Sigmoid colon (tissue), 4 donors: Measurements from ENCODE around the gene EMX2.

Experiments
- EP300 ChIP-seq, 4 donors: sonication (generic); formaldehyde crosslinking; IDR thresholded peaks; one replicate each; pipeline ENCODE4 v1.6.1; 2017; ENCODE audit warnings: antibody characterized with exemption in 4 of 4
- POLR2AphosphoS5 ChIP-seq, 4 donors: sonication (generic); formaldehyde crosslinking; IDR thresholded peaks; one replicate each; pipeline ENCODE4 v1.6.1; 2017; ENCODE audit warnings: antibody characterized with exemption in 4 of 4
- TF ChIP-seq, protein P1 (sequence below), 4 experiments: fragments of 450-650 bp in 3 of 4; fragments of 200-600 bp in 1 of 4; IDR thresholded peaks; one replicate each; pipeline ENCODE4 v1.5.1; 2016 to 2019; ENCODE audit warnings: antibody characterized with exemption in 4 of 4, mild to moderate bottlenecking in 3 of 4, moderate library complexity in 2 of 4

DNA sequence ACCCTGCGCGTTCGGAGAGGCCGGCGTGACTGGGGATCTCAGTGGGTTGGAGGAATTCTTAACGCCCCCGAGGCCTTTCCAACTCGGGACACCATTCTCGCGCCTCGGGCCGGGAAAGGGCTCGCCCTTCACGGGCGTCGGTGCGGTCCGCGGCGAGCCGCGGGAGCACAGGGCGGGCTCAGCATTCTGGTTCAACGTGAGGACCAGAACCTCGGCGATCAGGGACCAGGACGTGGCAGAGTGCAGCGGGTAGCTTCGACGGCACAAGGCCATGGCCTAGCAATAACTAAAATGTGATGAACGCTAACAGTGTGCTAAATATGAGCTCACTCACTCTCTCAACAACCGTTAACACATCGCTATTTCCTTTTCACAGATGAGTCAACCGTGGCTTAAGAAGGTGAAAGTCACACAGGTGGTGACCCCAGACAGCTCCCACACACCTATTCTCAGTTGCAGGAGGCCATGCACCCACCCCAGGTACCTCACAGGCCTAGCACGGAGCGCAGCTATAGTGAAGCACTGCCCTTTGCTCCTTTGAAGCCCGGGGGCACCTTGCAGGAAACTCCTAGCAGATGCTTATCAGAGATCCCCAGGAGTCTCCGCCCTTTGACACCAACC lies 4.5 kb upstream of the EMX2 start:
- TF ChIP-seq EP300 (IDR thresholded peaks at IDR 0.05) (no peak), POLR2AphosphoS5 (IDR thresholded peaks at IDR 0.05) (no peak)
- TF ChIP-seq, protein P1, sequence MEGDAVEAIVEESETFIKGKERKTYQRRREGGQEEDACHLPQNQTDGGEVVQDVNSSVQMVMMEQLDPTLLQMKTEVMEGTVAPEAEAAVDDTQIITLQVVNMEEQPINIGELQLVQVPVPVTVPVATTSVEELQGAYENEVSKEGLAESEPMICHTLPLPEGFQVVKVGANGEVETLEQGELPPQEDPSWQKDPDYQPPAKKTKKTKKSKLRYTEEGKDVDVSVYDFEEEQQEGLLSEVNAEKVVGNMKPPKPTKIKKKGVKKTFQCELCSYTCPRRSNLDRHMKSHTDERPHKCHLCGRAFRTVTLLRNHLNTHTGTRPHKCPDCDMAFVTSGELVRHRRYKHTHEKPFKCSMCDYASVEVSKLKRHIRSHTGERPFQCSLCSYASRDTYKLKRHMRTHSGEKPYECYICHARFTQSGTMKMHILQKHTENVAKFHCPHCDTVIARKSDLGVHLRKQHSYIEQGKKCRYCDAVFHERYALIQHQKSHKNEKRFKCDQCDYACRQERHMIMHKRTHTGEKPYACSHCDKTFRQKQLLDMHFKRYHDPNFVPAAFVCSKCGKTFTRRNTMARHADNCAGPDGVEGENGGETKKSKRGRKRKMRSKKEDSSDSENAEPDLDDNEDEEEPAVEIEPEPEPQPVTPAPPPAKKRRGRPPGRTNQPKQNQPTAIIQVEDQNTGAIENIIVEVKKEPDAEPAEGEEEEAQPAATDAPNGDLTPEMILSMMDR (IDR thresholded peaks at IDR 0.05), result no peak
